IMR-90 (cell line): ENCODE results near the gene INPP4A.

Source experiments
- CEBPB ChIP-seq: IDR thresholded peaks from 2 replicates; pipeline ENCODE4 v1.6.1; 2012; ENCODE audit warnings: low read depth, low read length, improper control_type of control experiment
- CHD1 ChIP-seq: IDR thresholded peaks from 2 replicates; pipeline ENCODE4 v1.6.1; 2012; ENCODE audit warnings: low read depth, low read length, improper control_type of control experiment
- FOS ChIP-seq: fragments of 150-350 bp; IDR thresholded peaks from 2 replicates; pipeline ENCODE4 v1.6.1; 2016; ENCODE audit warnings: low read depth, low read length
- MAZ ChIP-seq: IDR thresholded peaks from 2 replicates; pipeline ENCODE4 v1.6.1; 2012; ENCODE audit warnings: low read depth, mild to moderate bottlenecking, low read length, improper control_type of control experiment, moderate library complexity, borderline replicate concordance
- POLR2A ChIP-seq: IDR thresholded peaks from 2 replicates; pipeline ENCODE4 v1.6.1; 2012; ENCODE audit warnings: mild to moderate bottlenecking, low read depth, low read length
- RCOR1 ChIP-seq: IDR thresholded peaks from 2 replicates; pipeline ENCODE4 v1.6.1; 2012; ENCODE audit warnings: mild to moderate bottlenecking, low read length, improper control_type of control experiment; ENCODE audit not compliant: insufficient replicate concordance
- RFX5 ChIP-seq: IDR thresholded peaks from 2 replicates; pipeline ENCODE4 v1.8.0; 2012; ENCODE audit warnings: low read depth, mild to moderate bottlenecking, low read length, moderate library complexity
- SMC3 ChIP-seq: fragments of 150-350 bp; IDR thresholded peaks from 2 replicates; pipeline ENCODE4 v1.6.1; 2016; ENCODE audit warnings: low read depth, mild to moderate bottlenecking, antibody characterized with exemption, low read length, moderate library complexity
- TF ChIP-seq, protein P1 (sequence below): conservative IDR thresholded peaks from 2 replicates; pipeline ENCODE4 v1.5.1; 2012; ENCODE audit warnings: mild to moderate bottlenecking, low read depth, low read length, improper control_type of control experiment

DNA sequence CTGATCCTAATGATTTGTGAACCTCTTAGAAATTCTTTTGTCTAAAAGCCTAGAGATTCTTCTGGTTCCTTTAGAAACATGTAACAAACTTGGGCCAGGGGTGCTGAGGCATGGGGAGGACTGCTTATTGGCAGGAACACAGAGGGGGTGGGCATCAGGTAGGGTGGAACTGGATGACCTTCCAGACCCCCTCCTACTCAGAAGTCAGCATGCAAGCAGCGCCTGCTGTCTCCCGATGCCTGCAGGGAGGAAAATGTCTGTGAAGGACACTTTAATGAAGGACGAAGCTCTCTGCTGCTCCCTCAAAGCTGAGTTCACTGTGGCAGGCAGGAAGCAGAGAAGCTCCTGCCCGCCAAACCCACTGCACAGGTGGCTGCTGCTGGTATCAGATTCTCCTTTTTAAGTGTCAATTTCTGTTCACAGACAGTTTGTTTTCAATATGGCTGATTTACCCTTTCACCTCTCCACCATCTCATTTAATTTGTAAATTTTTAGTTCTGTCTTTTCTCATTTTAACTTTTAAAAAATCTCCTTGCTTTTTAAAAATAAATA, 144.3 kb downstream of the INPP4A start:
- TF ChIP-seq, protein P1, sequence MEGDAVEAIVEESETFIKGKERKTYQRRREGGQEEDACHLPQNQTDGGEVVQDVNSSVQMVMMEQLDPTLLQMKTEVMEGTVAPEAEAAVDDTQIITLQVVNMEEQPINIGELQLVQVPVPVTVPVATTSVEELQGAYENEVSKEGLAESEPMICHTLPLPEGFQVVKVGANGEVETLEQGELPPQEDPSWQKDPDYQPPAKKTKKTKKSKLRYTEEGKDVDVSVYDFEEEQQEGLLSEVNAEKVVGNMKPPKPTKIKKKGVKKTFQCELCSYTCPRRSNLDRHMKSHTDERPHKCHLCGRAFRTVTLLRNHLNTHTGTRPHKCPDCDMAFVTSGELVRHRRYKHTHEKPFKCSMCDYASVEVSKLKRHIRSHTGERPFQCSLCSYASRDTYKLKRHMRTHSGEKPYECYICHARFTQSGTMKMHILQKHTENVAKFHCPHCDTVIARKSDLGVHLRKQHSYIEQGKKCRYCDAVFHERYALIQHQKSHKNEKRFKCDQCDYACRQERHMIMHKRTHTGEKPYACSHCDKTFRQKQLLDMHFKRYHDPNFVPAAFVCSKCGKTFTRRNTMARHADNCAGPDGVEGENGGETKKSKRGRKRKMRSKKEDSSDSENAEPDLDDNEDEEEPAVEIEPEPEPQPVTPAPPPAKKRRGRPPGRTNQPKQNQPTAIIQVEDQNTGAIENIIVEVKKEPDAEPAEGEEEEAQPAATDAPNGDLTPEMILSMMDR, result no peak
- TF ChIP-seq POLR2A (no peak), SMC3 (no peak), CHD1 (no peak), CEBPB (no peak), MAZ (no peak), FOS (no peak), RFX5 (no peak), RCOR1 (no peak)
